NCI-H446 treated with DMSO at 0.1 percent for 48 hours (cell line): ENCODE measurements around the gene TTLL11.
"Not testable (repeated sequence)": the region's sequence is repeated elsewhere in the genome, so short reads cannot be mapped to it uniquely, and the experiment has no call there.

Experiments used
- DNase-seq: peaks from one replicate; lab custom pipeline; 2025; lab: John Stamatoyannopoulos, UW

The TTLL11 gene

GRCh38 chr9:121906074-121906870 is 186.8 kb downstream of the TTLL11 start:
- DNase-seq = no peak

- DNase-seq = no peak
Observed at GRCh38 chr9:121902461-121903135, 190.5 kb downstream of the TTLL11 start.

DNA sequence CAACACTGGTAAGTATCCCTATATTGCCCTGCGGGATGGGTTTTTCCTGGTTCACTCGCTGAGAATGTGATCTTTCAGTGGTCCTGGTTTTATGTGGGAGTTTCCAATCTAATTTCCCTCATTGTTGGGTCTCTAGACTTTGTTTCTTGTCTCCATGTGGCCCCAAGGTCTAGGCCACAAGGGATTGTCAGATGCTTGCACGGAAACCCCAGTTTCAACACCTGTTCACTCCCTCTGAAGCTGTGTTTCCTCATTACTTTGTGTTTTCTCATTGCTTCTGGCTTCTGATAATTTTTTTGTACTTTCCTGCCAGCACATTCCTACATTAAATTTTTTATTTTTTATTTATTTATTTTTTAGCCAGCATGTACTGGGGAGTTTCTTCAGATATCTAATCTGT is 191.5 kb downstream of the TTLL11 start:
- no peak for DNase-seq

DNA sequence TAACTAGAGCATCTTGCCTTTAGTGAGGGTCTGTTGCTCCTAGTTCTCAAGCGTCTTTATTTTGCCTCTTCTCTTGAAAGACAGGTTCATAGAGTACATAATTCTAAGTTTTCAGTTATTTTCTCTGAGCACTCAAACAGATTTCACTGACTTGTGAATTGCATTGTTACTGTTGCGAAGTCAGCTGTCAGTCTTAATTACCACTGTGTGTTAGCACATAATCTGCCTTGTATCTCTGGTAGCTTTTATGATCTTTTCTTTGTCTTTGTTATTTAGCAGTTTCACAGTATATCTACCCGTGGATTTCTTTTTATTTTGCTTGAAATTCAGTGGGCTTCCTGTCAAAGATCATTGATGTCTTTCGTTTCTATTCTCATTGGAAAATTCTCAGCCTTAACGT is 192.9 kb downstream of the TTLL11 start:
- no peak for DNase-seq

DNA sequence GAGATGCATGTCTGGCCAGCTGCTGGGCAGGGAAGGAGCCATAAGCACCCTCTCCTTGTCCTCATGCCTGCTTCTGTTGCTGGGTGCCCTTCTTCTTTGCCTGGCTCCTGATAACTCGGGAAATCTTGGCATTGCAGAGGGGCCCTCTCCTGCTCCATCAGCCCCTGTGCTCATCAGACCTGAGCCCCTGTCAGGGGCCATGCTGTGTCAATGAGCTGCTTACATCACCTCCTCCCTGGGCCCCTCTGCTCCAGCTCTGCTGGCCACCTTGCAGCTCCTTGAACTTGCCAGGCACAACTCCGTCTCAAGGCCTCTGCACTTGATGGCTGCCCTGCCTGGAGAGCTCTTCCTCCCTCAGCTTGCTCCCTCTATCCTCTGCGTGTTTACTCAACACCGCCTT is 194.3 kb downstream of the TTLL11 start:
- DNase-seq = no peak

- no peak for DNase-seq
Observed at GRCh38 chr9:121897140-121897539, 196.0 kb downstream of the TTLL11 start.

DNA sequence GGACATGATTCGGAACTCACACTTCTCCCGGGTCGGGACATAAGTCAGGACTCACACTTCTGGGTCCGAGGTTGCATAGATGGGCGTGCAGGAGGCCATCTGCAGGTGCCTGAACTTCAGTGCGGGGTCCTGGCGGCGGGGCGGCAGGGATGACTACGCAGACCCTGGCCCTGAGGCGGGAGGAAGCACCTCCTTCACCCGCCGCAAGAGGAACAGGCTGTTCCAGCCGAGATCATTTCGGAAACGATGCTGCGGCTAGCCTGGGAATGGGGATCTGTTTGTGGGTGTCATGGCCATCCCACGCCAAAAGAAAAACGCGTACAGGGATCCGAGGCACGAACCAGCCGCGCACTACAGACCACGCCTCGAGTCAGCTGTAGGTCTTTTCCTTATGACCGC is 196.6 kb downstream of the TTLL11 start:
- DNase-seq = no peak

DNA sequence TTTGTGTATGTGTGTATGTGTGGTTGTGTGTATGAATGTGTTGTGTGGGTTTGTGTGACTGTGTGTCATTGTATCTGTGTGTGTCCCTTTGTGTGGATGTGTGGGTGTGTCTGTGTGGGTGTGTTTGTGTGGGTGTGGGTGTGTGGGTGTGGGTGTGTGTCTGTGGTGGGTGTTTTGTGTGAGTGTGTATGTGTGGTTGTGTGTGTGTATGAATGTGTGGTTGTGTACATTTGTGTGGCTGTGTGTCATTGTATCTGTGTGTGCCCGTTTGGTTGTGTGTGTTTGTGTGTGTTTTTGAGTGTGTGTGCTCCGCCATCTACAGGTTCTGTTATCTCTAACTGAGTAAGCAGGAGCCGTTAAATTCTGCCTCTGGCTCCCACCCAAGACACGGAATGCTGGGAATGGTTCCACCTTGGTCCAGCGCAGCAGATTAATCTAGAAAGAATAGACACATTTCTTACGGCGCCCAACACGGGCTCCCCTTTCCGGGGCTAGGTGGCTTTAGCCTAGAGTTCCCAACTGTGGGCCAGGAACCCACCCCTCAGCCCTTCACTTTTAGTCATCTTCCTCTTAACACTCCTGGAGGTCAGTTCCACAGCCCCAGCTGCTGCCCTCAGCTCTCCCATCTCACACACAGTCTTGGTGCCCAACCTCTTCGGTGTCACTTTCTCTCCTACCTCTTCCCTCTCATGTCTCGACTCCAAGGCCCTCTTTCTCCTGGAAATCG is 197.1 kb downstream of the TTLL11 start:
- no peak for DNase-seq

GRCh38 chr9:121895358-121895757 is 197.8 kb downstream of the TTLL11 start:
- no peak for DNase-seq

DNA sequence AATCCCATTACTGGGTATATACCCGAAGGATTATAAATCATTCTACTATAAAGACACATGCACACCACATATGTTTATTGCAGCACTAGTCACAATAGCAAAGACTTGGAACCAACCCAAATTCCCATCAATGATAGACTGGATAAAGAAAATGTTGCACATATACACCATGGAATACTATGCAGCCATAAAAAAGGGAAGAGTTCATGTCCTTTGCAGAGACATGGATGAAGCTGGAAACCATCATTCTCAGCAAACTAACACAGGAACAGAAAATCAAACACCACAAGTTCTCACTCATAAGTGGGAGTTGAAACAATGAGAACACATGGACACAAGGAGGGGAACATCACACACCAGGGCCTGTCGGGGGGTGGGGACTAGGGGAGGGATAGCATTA is 198.7 kb downstream of the TTLL11 start:
- DNase-seq = not testable (repeated sequence)

DNA sequence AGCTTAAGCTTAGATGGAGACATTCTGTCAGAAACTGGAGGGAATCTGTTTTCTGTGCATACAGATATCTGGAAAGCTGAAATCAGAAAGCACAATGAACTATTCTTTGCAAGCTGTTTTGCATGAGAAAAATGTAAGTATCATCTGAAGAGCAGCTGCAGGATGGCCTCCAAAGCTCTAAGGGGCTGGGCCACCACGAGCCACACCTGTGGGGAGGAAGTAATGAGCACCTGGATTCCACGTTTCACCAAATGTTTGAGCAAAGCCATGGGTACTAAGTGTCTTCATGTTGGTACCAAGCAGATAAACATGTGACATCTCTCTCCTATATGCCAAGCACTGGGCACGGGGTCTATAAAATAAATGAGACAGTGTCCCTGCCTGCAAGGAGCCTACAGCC is 199.3 kb downstream of the TTLL11 start:
- DNase-seq = no peak

- DNase-seq = no peak
Observed at GRCh38 chr9:121892706-121893105, 200.4 kb downstream of the TTLL11 start.

DNA sequence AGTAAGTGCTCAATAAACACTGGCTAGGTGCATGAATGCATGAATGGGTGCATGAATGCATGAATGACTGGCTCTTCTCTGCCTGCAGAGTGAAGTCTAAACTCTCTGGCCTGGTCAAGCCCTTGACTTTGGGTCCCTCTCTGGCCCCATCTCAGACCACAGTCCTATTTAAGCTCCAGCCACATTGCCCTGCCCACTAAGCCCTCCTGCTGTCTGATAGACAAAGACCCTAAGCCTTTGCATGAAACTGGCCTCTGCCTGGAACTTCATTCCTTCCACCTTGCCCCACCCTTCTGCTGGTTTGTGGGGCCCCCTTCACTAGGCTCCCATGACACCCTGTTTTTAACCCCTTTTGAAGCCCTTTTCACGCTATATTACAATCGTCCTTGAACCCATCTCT is 202.4 kb downstream of the TTLL11 start:
- no peak for DNase-seq

GRCh38 chr9:121889990-121890563 is 203.0 kb downstream of the TTLL11 start:
- DNase-seq = no peak

GRCh38 chr9:121888438-121888775 is 204.7 kb downstream of the TTLL11 start:
- DNase-seq = no peak

DNA sequence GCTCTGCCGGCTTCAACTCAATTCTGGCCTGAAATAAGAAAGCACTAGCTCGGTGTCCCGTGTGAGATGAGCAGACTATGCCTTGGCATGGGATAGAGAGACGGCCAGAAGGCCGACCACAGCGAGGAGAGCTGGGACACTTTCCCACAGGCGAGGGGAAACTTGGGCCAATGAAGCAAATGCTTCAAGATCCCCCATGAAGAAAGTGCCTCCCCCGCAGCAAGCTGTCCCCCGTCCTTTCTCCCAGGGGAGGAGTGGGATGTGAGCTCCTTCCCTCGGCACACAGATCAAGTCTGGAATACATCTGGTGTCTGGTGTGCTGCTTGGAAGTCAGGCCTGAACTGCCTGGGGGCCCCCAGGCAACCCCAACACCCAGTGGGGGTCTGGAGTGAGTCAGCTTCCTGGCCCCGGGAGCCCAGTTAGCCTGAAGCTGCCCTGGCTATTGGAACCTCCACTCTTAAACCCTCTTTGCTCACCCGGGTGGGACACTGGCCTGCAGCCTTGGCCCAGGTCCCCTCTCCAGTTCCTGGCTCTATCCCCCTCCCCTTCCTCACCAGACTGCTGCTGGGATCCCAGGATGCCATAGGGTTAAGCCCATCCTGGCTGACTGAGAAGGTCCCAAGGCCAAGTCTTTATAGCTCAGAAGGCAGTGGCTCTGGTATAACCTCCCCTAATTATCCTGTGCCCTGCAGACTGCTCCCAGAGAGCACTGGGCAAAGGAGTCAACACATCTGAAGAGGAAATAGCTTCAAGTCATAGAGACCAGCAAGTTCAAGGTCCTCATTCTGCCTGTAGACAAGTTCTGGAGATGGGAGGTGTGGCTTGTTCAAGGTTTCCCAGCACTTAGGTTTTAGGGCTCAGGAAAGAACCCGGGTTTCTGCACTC is 205.3 kb downstream of the TTLL11 start:
- DNase-seq = no peak

DNA sequence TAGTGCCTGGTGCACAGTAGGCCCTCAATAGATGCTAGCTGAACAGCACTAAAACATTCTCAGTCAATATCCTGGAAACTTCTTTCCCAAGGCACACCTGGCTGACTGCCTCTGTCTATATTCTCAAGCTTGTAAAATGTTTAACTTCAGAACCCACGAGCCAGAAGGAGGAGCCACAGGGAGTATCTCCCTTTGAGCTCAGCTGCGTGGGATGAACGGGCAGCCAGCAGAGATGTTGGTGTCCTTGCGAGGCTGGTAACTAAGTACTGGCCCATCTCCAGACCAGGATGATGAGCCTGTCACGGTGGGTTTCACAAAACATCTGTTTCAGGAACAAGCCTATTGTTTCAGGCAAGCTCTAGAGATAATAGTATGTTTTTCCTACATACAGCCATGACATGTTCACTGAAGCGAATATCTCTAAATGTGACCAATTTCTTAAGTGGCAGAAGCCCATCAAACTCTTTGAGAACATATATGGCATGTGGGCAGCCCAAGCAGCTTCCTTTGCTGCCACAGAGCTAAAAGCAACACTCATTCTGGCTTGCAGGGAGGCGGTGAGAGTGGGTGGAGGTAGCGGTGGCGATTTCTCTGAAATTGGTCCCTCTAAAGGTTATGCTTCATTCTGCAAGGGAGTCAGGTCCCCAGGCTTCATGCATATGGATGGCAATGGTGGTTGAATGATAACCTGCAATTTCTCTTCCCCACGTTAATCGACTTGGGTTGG is 206.2 kb downstream of the TTLL11 start:
- DNase-seq = no peak

DNA sequence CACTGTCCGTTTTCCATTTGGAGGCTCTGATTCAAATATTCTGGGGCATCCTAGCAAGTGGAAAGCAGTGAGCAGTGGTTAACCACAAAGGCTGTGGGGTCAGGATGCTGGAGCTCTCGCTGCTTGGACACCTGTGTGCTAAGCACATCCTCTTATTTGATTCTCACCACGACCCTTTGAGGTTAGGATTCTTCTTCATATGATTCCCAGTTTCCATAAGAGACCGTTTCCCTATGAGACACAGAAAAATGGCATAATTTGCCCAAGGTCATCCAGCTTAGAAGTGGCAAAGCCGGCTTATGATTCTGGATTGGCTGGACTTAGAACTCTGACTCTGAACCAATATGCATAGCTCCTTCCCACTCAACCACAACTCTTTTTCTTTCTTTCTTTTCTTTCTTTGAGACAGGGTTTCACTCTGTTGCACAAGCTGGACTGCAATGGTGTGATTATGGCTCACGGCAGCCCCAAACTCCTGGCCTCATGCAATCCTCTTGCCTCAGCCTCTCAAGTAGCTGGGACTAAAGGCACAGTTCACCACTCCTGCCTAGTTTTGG is 207.7 kb downstream of the TTLL11 start:
- DNase-seq = no peak

DNA sequence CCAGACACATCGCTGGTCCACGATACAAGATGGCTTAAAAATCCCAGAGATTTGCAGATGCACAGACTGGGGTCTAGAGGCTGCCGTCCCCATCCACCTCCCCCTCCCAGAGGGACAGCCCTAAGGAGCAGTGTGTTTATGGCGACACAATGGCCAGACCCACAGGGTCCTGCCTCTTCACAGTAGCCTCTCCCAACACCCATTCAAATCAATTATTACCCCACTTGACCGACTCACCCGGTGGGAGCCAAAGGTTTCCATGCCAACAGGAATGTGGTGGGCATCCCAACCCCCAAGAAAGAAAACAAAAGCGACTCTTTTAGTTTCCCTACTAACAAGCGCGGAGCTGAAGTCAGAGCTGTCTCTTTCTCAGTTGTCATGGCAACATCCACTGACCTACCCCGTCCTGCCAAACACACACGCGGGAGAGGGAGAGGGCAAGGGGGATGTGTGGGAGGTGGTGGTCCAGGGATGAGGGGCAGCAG is 209.0 kb downstream of the TTLL11 start:
- DNase-seq = no peak

DNA sequence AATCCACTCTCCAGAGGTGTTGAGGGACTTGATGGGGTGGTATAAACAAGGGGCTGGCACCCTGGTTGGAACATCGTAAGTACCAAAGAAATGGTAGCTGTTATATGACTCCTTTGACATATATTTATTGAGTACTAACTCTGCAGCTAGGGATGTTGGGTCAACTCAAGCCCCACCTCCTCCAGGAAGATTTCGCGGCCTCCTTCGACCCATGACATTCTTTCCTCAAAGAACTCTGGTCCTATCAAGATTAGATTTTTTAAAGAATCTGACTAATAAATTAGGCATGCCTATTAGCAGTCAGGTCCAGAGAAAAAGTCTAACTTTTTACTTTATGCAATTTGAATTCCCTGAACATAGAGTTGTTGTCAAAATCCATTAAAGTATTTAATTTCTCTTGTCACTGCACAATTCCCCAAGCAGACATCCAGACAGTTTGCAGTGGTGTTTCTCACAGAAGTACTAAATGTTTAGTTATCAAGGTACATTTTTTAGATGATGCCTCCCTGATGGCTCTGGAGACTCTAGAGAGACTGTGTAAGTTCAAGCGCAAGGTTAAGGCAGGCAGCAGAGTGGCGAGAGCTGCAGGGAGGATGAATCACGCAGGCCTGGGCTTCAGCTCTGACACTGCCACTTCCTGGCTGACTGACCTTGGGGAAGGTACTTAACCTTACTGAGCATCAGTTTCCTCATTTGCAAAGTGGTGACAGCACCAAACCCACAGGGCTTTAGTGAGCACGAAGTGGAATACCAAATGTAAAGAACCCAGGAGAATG is 209.6 kb downstream of the TTLL11 start:
- DNase-seq = no peak
